IPS-18a (cell line): ENCODE data around the gene UGT3A2.

Source experiments
- H3K27ac ChIP-seq: one replicate; pipeline ENCODE4 v1.5.1; 2013; ENCODE audit warnings: low read length
- H3K27me3 ChIP-seq: one replicate; pipeline ENCODE4 v1.6.1; 2013; ENCODE audit warnings: mild to moderate bottlenecking, low read length; ENCODE audit not compliant: control insufficient read depth, insufficient read depth
- H3K36me3 ChIP-seq: one replicate; pipeline ENCODE4 v1.6.1; 2013; ENCODE audit warnings: low read depth, low read length; ENCODE audit not compliant: control insufficient read depth
- H3K4me1 ChIP-seq: one replicate; pipeline ENCODE4 v1.6.1; 2013; ENCODE audit warnings: low read depth, low read length; ENCODE audit not compliant: control insufficient read depth
- H3K4me3 ChIP-seq: one replicate; pipeline ENCODE4 v1.5.1; 2013; ENCODE audit warnings: low read length
- H3K9ac ChIP-seq: one replicate; pipeline ENCODE4 v1.6.1; 2013; ENCODE audit warnings: mild to moderate bottlenecking, low read length, moderate library complexity
- H3K9me3 ChIP-seq: one replicate; pipeline ENCODE4 v1.6.1; 2013; ENCODE audit warnings: low read depth, low read length; ENCODE audit not compliant: control insufficient read depth

Gene UGT3A2

DNA sequence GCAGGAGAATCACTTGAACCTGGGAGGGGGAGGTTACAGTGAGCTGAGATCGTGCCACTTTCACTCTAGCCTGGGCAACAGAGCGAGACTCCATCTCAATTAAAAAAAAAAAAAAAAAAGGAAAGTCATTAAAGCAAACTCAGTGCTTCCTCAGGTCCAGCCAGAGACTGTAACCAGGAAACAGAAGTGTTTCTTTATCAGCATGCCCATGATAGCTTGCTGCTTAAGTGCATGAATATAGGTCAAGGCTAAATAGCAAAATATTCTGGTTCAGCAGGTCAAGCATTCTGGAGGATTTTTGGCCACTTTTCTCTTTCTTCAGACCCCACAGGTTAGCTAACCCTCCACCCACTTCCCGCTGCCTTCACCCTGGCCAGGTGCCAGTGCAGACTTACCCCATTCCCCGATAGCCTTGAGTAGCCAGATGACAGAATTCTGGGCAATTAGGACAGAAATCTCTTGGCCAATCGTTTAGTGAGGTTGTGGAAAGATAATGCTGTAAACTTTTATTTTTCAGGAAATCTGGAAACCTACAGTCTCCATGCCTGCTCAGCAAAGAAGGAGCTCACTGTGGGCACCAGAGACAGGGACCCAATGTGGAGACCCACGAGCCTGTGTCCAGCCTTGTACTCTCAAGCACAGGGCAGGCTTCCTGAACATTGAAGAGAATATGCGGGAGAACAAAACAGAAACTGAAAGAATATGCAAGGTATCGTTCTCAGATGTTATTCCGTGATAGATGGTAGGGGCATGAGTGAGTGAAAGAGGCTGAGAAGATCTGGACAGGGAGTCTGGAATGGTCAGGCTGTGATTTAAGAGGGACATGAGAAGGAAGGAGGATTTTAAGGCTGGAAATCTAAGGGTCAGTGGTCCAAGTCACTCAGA, 4.2 kb upstream of the UGT3A2 start:
- Histone ChIP-seq H3K36me3 (no peaks in the 10 kb centered on the region), H3K9me3 (no peaks in the 10 kb centered on the region), H3K27ac (no peak overlapping the region), H3K4me1 (peaks cover 16% of the 10 kb centered on the region), H3K4me3 (no peak overlapping the region), H3K27me3 (no peaks in the 10 kb centered on the region), H3K9ac (no peak overlapping the region)

DNA sequence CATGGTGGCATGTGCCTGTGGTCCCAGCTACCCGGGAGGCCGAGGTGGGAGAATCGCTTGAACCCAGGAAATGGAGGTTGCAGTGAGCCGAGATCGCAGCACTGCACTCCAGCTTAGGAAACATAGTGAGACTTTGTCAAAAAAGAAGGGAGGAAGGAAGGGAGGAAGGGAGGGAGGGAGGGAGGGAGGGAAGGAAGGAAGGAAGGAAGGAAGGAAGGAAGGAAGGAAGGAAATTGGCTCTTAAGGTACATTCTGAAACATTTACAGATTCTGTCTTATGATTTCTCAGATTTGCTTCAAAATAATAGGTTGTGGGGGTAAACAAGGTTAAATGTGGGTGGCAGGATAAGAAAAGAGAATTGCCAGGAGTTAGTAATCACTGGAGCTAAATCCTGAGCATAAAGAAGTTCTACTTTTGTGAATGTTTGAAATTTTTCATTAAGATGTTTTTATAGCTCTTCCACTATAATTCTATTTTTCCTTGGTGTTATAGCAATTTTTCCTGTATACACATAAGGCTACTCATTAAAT, 2.1 kb upstream of the UGT3A2 start:
- H3K36me3 ChIP-seq = no peaks in the 10 kb centered on the region
- H3K27ac ChIP-seq = no peak overlapping the region
- peaks cover 19% of the 10 kb centered on the region for H3K4me1 ChIP-seq

DNA sequence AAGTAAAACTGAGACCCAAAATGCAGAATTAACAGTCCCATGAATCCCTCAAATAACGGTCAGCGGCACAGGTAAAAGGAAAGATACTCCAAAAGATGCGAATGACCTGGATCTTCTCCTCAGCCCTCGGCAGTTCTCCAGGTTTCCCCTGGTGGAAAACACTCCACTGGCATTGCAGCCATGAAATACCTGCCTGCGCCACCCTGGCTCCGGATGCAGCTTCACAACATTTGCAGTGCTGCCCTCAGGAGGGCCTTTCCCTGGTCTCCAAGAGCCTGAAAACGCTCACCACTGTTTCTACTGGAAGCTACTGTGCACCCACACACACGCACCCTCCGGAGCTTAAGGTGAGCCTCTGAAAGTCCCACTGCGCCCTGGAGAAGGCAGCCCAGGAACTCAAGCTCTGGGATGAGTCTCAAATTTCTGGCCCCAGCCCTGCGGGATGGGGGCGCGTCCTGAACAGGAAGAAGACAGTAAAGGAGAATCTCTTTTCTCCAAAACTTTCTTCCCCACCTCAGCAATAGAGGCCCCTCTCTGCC, 612 bp downstream of the UGT3A2 start:
- Histone ChIP-seq H3K27ac (no peak overlapping the region), H3K9me3 (no peaks in the 10 kb centered on the region), H3K4me1 (peaks cover 12% of the 10 kb centered on the region), H3K4me3 (peak overlapping the region; percentile 86), H3K9ac (peak overlapping the region; percentile 51), H3K36me3 (no peaks in the 10 kb centered on the region), H3K27me3 (no peaks in the 10 kb centered on the region)

More for the DNA sequence above, 2.1 kb upstream of the UGT3A2 start:
- no peak overlapping the region for H3K4me3 ChIP-seq
- no peaks in the 10 kb centered on the region for H3K27me3 ChIP-seq
- H3K9me3 ChIP-seq = no peaks in the 10 kb centered on the region
- no peak overlapping the region for H3K9ac ChIP-seq

DNA sequence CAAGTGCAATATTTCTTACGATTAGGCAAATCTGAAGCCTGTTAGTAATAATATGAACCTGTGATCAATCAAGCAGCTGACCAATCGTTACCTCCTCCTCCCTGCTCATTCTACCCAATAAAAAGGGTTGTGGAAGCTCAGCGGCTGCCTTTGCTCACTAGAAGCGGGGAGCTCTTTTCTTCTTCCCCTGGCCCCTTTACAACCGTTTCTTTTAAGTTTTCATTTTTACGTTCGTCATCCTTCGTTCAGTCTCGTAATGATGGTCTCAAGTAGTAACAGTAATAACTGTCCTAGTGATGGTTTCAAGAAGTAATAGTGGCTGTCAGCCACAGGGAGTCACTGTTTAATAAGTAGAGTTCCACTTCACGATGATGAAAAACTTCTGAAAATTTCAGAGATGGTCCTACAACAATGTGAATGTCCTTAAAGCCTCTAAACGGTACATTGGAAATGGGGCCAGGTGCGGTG, 6.2 kb downstream of the UGT3A2 start:
- no peaks in the 10 kb centered on the region for H3K4me1 ChIP-seq
- H3K9me3 ChIP-seq = no peaks in the 10 kb centered on the region
- no peaks in the 10 kb centered on the region for H3K36me3 ChIP-seq
- H3K27ac ChIP-seq = no peak overlapping the region
- H3K4me3 ChIP-seq = no peak overlapping the region
- H3K9ac ChIP-seq = no peak overlapping the region
- no peaks in the 10 kb centered on the region for H3K27me3 ChIP-seq

DNA sequence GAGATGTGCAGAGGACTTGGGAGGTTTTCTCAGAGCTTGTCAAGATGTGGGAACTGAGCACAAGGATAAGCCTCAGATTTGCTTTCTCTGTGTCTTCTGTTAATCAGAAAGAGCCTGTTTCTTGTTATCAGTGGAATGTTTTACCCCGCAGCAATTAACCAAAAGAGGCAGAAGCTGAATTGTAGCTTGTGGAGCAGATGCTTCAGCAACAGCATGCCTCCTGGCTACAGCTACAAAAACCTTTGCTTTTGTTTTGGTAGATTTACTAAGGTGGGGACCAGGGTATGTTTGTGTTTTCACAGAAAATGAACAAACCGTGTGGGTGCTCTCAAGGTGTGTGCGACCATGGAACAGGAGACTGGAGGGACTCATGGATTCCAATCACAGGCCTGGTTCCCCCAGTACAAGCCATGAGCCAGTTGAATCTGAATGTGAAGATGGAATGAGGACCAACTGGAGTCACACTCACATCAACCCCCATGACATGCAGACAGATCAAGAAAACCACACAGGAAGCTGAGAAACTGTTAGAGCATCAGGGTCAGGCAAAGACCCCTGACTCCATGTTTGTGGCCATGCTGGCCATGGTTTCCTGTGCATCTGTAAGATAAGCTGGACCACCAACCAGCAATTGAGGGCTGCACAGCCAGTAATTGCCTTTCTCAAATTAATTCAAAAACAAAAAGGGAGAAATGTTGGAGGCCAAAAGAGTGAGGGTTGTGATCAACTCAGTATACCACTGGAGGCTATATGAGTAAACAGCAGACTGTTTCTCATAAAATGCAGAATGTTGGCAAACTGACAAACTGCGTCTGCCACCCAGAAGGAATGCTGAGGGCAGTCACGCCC, 6.9 kb downstream of the UGT3A2 start:
- H3K9ac ChIP-seq = no peak overlapping the region
- H3K27ac ChIP-seq = no peak overlapping the region
- H3K4me3 ChIP-seq = no peak overlapping the region
- no peaks in the 10 kb centered on the region for H3K36me3 ChIP-seq
- no peaks in the 10 kb centered on the region for H3K27me3 ChIP-seq
- no peaks in the 10 kb centered on the region for H3K9me3 ChIP-seq
- no peaks in the 10 kb centered on the region for H3K4me1 ChIP-seq

DNA sequence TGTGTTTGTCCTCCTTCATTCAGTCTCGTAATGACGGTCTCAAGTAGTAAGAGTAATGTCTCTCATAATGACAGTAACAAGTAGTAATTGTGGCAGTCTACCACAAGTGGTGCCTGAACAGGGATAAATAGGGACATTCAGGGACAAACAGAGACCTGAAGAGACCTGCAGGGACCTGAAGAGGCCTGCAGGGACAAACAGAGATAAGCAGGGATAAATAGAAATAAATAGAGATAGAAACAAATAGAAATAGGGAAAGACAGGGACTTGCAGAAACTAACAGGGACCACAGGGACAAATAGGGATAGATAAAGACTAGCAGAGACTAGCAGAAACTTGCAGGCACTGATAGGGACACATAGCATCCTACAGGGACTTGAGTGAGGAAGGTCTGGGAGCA, 7.9 kb downstream of the UGT3A2 start:
- no peaks in the 10 kb centered on the region for H3K9me3 ChIP-seq
- H3K9ac ChIP-seq = no peak overlapping the region
- H3K27me3 ChIP-seq = no peaks in the 10 kb centered on the region
- no peak overlapping the region for H3K4me3 ChIP-seq
- H3K27ac ChIP-seq = no peak overlapping the region
- H3K4me1 ChIP-seq = no peaks in the 10 kb centered on the region
- no peaks in the 10 kb centered on the region for H3K36me3 ChIP-seq

DNA sequence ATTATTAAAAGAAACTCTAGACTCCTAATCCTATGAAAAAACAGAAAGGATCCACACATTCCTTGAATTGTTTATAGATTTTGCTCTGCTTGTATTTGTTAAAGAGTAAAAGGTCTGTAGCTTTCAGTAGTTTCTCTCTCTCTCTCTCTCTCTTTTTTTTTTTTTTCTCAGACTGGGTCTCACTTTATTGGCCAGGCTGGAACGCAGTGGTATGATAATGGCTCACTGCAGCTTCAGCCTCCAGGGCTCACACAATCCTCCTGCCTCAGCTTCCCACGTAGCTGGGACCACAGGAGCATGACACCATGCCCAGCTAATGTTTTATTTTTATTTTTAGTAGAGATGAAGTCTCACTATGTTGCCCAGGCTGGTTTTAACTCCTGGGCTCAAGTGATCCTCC, 9.3 kb downstream of the UGT3A2 start:
- no peaks in the 10 kb centered on the region for H3K4me1 ChIP-seq
- H3K9me3 ChIP-seq = no peaks in the 10 kb centered on the region
- H3K27me3 ChIP-seq = no peaks in the 10 kb centered on the region
- no peak overlapping the region for H3K4me3 ChIP-seq
- no peaks in the 10 kb centered on the region for H3K36me3 ChIP-seq
- H3K9ac ChIP-seq = no peak overlapping the region
- H3K27ac ChIP-seq = no peak overlapping the region

DNA sequence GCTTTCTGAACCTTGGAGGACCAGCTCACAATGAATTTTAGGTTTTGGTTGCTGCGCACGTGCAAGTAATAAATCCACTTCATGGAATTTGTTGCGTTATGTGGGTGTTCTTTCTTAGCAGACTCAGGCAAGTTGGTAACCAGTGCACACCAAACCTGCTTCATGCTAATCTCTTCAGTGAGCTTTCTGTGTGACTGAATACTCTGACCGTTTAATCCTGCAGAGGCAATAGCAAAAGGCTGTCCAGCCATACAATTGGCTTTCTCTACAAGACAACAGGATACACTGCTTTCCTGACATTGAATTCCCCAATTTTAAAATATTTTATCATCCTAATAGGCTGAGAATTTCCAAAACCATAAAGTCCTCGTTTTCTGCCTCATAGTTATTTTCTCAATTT, 10.3 kb downstream of the UGT3A2 start:
- Histone ChIP-seq H3K27ac (no peak overlapping the region), H3K27me3 (no peaks in the 10 kb centered on the region), H3K4me3 (no peak overlapping the region), H3K9me3 (no peaks in the 10 kb centered on the region), H3K36me3 (no peaks in the 10 kb centered on the region), H3K4me1 (no peaks in the 10 kb centered on the region), H3K9ac (no peak overlapping the region)

DNA sequence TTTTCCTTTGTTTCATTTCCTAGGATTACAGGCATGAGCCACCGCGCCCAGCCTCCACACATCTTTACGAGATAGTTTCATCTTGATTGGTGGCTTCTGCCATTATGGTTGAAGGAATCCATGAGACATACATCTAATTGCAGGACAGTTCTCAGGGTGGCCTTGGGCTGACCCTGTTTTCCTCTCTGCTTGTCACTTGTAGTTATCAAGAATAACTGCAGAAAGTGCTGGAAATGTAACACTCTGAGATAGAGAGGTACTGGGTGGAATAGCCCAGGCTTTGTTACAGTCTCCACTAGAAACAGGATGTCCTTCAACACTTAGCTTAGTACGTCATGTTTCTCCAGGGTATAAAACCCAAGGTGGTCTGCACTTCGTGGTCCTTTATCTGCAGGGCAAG, 10.7 kb downstream of the UGT3A2 start:
- no peaks in the 10 kb centered on the region for H3K9me3 ChIP-seq
- H3K9ac ChIP-seq = no peak overlapping the region
- H3K4me3 ChIP-seq = no peak overlapping the region
- no peak overlapping the region for H3K27ac ChIP-seq
- no peaks in the 10 kb centered on the region for H3K36me3 ChIP-seq
- no peaks in the 10 kb centered on the region for H3K4me1 ChIP-seq
- H3K27me3 ChIP-seq = no peaks in the 10 kb centered on the region

DNA sequence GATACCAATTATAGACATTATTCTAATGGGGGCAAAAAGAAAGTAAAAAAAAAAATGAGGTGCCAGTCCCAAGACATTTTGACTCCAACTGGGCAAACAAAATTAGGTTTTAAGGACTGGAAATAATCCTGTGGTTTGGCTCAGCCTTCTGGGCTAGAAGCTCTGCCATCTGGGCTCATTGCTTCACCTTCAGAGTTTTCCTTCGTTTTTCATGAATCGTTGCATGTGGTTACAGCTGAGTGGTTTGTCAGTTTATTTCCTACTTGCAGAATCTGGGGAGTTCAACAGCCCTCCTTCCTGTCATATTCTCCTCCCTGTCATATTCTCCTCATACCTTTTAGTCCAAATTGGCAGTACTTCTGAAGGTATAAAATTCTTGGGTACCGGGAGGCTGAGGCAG, 12.0 kb downstream of the UGT3A2 start:
- Histone ChIP-seq H3K4me3 (no peak overlapping the region), H3K9me3 (no peaks in the 10 kb centered on the region), H3K27me3 (no peaks in the 10 kb centered on the region), H3K27ac (no peak overlapping the region), H3K4me1 (no peaks in the 10 kb centered on the region), H3K36me3 (no peaks in the 10 kb centered on the region), H3K9ac (no peak overlapping the region)

DNA sequence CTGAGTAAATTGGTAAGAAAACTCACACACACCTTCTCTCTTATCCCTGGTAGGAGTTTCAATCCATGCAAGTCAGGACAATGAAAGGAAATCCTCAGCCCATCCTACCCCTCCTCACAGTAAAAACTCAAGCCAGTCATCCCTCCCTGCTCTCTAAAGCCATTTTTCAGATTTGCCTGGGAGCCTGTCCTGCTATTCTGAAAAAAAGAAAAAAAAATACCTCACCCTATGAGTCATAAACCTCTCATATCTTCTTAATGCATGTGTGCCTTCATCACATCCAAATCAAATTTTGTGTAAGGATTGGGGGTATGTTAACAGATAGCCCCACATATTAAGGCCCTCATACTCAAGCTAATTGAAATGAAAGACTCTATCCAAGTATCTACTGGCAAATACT, 14.1 kb downstream of the UGT3A2 start:
- no peaks in the 10 kb centered on the region for H3K27me3 ChIP-seq
- H3K9me3 ChIP-seq = no peaks in the 10 kb centered on the region
- H3K27ac ChIP-seq = no peak overlapping the region
- no peaks in the 10 kb centered on the region for H3K36me3 ChIP-seq
- H3K4me3 ChIP-seq = no peak overlapping the region
- no peaks in the 10 kb centered on the region for H3K4me1 ChIP-seq
- H3K9ac ChIP-seq = no peak overlapping the region
